Tibial artery (tissue), 4 donors: ENCODE data around the gene OMP.
A peak's percentile ranks its signal among the peaks of the same experiment; 100 is the strongest.

Experiments
- DNase-seq, 2 donors: peaks; one replicate each; pipeline ENCODE4 v3.0.0-alpha.2; 2019
- H3K27ac ChIP-seq, 2 donors: fragments of 200-600 bp; sonication (generic) in 1 of 2; 1 replicate in 1 of 2; 2 replicates in 1 of 2; pipeline ENCODE4 v1.5.1; 2018 to 2019; ENCODE audit warnings: mild to moderate bottlenecking in 1 of 2
- H3K27me3 ChIP-seq, 2 donors: fragments of 200-600 bp; sonication (generic) in 1 of 2; one replicate each; pipeline versions ENCODE4 v1.5.1 to v1.6.0; 2016 to 2019
- H3K36me3 ChIP-seq, 3 donors: fragments of 200-600 bp; sonication (generic) in 2 of 3; one replicate each; pipeline ENCODE4 v1.5.1; 2016 to 2019; ENCODE audit warnings: mild to moderate bottlenecking in 2 of 3
- H3K4me1 ChIP-seq, 4 donors: fragments of 200-600 bp; sonication (generic) in 2 of 4; 1 replicate in 3 of 4; 2 replicates in 1 of 4; pipeline ENCODE4 v1.5.1; 2016 to 2019
- H3K4me3 ChIP-seq, 2 donors: fragments of 200-600 bp; sonication (generic) in 1 of 2; 1 replicate in 1 of 2; 2 replicates in 1 of 2; pipeline ENCODE4 v1.5.1; 2018 to 2019; ENCODE audit warnings: mild to moderate bottlenecking in 2 of 2
- H3K9me3 ChIP-seq, 3 donors: fragments of 200-600 bp; sonication (generic) in 1 of 3; one replicate each; pipeline ENCODE4 v1.5.1; 2016 to 2019
- CTCF ChIP-seq, 2 experiments: fragments of 200-600 bp in 1 of 2; fragments of 450-650 bp in 1 of 2; IDR thresholded peaks; one replicate each; pipeline ENCODE4 v1.5.1; 2017 to 2019; ENCODE audit warnings: antibody characterized with exemption in 2 of 2, mild to moderate bottlenecking in 1 of 2, moderate library complexity in 1 of 2
- intact Hi-C: fragments of 100-400 bp; cut with DNase I; formaldehyde crosslinking; loops from one replicate; pipeline ENCODE4 v1.15.0; 2023; ENCODE audit warnings: low total_unique reads

Gene OMP

GRCh38 chr11:77106759-77107158 lies 4.1 kb downstream of the OMP start:
- intact Hi-C loops: no loop called here
- Histone ChIP-seq H3K27ac (no peak overlapping the region), H3K4me1 (peaks cover 0 to 11% (median 6%) of the 10 kb centered on the region in 4 donors), H3K9me3 (no peaks in the 10 kb centered on the region), H3K36me3 (peaks cover 0 to 8% (median 0%) of the 10 kb centered on the region in 3 donors), H3K27me3 (no peaks in the 10 kb centered on the region), H3K4me3 (no peak overlapping the region)
- no peak for DNase-seq
- no peak for TF ChIP-seq CTCF (IDR thresholded peaks at IDR 0.05)

- Histone ChIP-seq H3K9me3 (no peaks in the 10 kb centered on the region), H3K4me3 (no peak overlapping the region), H3K27ac (no peak overlapping the region), H3K4me1 (peaks cover 0 to 11% (median 6%) of the 10 kb centered on the region in 4 donors), H3K36me3 (peaks cover 0 to 5% (median 0%) of the 10 kb centered on the region in 3 donors), H3K27me3 (no peaks in the 10 kb centered on the region)
- peak; percentile 58 to 78 for DNase-seq
- no peak for TF ChIP-seq CTCF (IDR thresholded peaks at IDR 0.05)
- intact Hi-C loops: no loop called here
Measured at GRCh38 chr11:77107950-77108349, 5.3 kb downstream of the OMP start.

GRCh38 chr11:77108436-77108835 lies 5.8 kb downstream of the OMP start:
- no peak for DNase-seq
- H3K4me1 ChIP-seq: peaks cover 0 to 11% (median 6%) of the 10 kb centered on the region in 4 donors
- intact Hi-C loops: no loop called here
- H3K9me3 ChIP-seq: no peaks in the 10 kb centered on the region
- H3K4me3 ChIP-seq: no peak overlapping the region
- no peak for TF ChIP-seq CTCF (IDR thresholded peaks at IDR 0.05)
- H3K36me3 ChIP-seq: peaks cover 0 to under 1% (median 0%) of the 10 kb centered on the region in 3 donors
- H3K27me3 ChIP-seq: no peaks in the 10 kb centered on the region
- no peak overlapping the region for H3K27ac ChIP-seq

GRCh38 chr11:77109236-77110019 lies 6.8 kb downstream of the OMP start:
- peaks cover 0 to 4% (median 3%) of the 10 kb centered on the region in 3 donors for H3K36me3 ChIP-seq
- H3K27ac ChIP-seq: no peak overlapping the region
- H3K4me3 ChIP-seq: no peak overlapping the region
- no peak for TF ChIP-seq CTCF (IDR thresholded peaks at IDR 0.05)
- no peaks in the 10 kb centered on the region for H3K27me3 ChIP-seq
- H3K9me3 ChIP-seq: no peaks in the 10 kb centered on the region
- H3K4me1 ChIP-seq: peaks cover 0 to 11% (median 6%) of the 10 kb centered on the region in 4 donors
- intact Hi-C loops: no loop called here
- peak in 1 of 2 donors; percentile 47 for DNase-seq

GRCh38 chr11:77110836-77111235 lies 8.2 kb downstream of the OMP start:
- intact Hi-C loops: no loop called here

More at GRCh38 chr11:77110836-77111235, 8.2 kb downstream of the OMP start:
- Histone ChIP-seq H3K27ac (no peak overlapping the region), H3K4me3 (no peak overlapping the region), H3K36me3 (peaks cover 0 to 10% (median 4%) of the 10 kb centered on the region in 3 donors), H3K4me1 (peaks cover 0 to 11% (median 6%) of the 10 kb centered on the region in 4 donors), H3K9me3 (no peaks in the 10 kb centered on the region), H3K27me3 (no peaks in the 10 kb centered on the region)
- no peak for DNase-seq
- no peak for TF ChIP-seq CTCF (IDR thresholded peaks at IDR 0.05)
